Kasumi-1 (cell line): ENCODE data around the gene PLB1.

Experiments
- DNase-seq, 2 experiments: peaks; one replicate each; lab custom pipeline; 2025; lab: John Stamatoyannopoulos, UW

PLB1 gene

GRCh38 chr2:28667261-28667660, 171.4 kb downstream of the PLB1 start:
- DNase-seq: no peak

GRCh38 chr2:28668106-28668814, 172.4 kb downstream of the PLB1 start:
- DNase-seq: no peak

- DNase-seq: no peak
Observed at GRCh38 chr2:28668880-28669279, 173.0 kb downstream of the PLB1 start.

GRCh38 chr2:28670856-28671255, 175.0 kb downstream of the PLB1 start:
- no peak for DNase-seq

GRCh38 chr2:28673338-28673737, 177.5 kb downstream of the PLB1 start:
- DNase-seq: no peak

DNA sequence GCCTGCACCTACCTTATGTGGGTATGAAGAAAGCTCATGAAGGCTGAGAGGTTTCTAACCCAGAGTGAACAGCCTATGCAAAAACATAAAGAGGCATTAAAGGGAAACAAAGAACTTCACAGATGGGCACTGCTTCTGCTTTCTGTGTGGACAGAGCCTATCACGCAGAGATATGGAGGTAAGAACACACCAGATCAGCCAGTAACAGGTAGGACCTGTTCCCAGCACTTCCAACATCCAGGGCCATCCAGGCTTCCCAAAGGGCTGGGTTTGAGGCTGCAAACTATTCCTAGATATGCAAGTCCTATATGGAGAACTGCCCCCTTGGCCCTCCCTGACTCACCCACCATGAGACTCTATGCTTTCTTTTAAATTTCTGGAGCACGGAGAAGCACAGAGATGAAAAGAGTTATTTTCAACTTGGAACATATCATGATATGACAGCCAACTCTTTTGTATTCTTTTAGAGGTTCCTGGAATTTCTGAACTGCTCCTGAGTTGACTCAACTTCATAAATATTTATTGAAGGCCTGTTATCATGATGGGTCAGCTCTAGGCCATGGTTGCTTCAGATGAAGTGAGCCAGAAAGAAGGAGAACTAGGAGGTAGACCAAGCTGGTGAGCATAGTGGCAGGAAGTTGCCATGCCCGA, 178.3 kb downstream of the PLB1 start:
- DNase-seq: no peak

DNA sequence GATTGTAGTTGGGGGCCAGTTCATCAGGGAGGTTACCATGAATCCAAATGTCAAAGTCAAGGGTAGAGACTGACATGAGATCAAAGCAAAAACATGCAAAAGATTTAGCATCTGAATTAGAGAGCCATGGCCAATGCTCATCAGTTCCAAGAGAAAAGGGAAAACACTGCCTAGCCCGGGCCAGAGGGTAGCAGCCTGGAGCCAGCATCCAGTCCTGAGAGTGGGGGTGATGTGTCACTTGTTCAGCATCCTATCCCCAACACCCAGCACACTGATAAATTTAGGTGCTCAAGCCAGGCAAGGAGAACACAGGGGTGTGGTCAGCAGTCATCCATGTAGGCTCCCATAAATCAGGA, 178.8 kb downstream of the PLB1 start:
- DNase-seq: no peak

DNA sequence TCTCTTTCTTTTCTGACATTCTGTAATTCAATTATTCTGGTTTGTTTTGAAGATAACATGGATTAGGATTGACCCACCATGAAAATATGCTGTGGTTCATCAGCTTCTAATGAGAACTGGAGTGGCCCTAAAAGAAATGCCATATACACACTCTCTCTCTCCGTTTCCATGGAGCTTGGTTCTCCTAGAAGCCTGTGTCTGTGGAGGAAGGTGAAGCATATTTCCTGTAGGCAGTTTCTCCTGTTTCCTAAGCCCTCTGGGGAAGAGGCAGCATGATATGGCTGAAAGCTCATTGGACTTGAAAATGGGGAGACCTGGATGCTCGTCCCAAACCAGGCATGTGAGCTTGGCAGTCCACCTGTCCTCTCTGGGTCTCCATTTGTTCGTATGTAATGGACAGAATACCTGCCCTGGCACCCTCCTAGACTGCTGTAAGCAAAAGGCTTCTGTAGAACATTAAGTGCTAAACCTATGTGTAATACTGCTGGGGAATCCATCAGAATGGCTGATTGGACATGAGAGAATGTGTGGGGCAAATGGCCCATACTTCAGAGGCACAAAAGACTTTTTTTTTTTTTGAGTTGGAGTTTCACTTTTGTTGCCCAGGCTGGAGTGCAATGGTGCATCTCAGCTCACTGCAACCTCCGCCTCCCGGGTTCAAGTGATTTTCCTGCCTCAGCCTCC, 180.4 kb downstream of the PLB1 start:
- no peak for DNase-seq

DNA sequence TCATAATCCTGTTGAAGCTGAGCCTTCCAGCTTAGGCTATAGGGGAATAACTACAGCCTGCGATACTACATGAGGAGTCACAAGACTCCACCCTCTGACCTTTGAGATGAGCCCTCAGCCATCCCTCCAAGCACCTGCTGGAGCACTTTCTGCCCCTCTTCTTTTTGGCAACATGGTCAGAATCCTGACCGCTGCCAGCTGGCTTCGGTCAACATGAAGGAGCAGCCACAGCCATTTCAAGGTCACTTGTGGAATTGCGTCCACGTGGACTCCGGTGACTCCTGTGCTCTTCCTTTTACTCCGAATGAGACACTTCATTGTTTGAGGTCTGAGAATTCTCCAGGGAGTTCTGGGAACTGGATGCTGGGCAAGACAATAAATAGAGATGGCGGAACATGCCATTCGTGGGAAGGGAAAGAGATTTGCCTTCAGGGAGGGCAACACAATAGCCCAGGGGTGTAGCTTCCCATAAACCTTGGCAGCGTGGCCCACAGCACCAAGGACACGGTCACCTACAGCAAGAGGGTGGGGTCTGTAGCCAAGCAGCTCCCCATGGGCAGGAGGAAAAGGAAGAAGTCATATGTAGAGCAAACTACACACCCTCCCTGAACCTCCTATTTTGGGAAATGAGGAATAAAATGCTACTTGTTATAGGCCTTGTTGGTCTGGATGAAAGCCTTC, 182.5 kb downstream of the PLB1 start:
- DNase-seq: no peak

DNA sequence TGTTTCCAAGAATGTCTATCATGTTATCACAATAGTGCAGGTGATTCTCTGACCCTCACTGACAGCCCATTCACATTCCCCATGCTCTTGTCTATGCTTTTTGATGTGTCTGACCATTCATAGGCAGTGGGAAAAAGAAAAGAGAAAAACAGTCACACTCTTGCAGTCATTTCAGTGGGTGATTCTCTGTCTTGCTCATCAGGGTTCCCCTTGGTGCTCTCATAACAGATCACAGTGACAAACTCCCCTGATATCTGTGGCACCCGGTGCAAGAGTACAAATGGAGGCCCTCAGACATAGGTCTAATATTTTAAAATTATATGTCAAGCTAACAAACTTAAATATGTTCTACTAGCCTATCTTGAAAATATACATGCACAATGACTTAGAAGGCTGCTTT, 183.1 kb downstream of the PLB1 start:
- no peak for DNase-seq

GRCh38 chr2:28680657-28681056, 184.8 kb downstream of the PLB1 start:
- no peak for DNase-seq

DNA sequence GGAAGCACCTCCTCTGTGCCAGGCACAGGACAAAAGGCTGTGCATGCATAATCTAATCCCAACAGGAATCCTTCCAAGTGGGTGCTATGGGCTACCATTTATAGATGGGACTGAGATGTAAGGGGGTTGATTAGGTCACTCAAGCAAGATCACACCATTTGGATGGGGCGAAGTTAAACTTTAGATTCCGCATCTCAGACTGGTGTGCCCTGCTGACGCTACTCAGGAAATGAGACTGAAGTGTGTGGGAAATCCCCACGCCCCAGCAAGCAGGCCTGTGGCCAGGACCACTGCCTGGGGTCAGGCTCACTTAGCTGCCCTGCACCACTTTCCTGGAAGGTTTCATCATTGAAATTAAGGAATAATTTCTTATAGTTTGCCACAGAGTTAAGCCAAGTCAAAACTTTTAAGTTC, 185.3 kb downstream of the PLB1 start:
- no peak for DNase-seq

- no peak for DNase-seq
Observed at GRCh38 chr2:28681606-28682005, 185.7 kb downstream of the PLB1 start.

DNA sequence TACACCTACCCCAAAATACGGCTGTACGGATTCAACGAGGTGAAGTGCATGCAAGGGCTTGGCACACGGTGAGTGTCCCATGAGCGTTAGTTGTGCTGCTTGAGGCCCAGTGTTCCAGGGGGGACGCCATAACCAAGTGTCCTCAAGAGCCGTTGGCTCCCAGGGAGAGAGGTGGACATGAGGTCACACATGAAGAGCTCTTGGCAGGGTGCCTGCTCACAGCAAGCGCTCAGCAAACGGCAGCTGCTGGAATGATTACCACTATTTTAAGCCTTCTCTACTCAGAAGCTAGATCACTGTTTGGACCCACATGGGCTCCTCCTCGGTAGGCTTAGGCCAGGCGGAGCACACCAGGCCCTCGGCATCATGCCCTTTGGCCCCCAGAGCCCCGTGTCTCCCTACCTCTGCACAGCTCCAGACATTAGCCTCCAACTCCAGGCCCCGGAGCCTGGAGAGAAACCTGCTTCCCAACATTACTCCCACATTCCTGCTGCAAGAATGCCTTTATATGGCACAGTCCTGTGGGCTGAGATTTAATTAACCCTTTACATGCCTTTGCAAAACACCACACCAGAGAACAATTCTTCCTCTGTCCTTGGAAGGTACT, 187.3 kb downstream of the PLB1 start:
- DNase-seq: no peak

DNA sequence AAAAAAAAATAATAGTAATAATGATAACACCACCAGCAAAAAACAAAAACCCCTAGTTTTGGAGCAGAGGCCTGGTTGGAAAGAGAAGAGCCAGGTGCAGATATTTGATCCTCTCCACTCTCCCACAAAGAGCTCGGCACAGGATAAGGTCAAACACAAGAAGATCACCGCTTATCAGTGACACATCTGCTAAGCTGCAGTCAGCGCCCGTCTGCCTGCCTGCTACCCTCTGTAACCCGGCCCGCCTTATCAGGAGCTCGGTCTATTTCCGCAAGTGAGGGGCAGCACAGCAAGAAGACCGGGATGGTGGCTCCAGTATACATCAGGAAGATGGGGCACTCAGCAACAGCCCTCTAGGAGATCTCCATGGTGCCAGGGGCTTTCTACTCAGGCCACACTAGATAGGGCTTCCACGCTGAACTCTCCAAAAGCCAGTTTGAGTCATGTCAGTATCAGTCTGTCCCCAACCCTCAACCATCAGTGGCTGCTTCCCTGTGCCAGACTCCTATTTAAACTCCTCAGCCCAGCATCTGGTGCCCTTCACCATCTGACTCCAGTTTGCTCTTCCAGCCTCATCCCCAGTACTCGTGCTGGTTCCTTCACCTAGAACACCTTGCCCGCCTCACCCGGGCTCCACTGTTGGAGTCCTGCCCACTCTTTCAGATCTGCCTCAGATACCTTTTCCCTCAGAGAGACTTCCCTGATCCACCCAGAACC, 188.4 kb downstream of the PLB1 start:
- DNase-seq: no peak

GRCh38 chr2:28687171-28687570, 191.3 kb downstream of the PLB1 start:
- DNase-seq: no peak

DNA sequence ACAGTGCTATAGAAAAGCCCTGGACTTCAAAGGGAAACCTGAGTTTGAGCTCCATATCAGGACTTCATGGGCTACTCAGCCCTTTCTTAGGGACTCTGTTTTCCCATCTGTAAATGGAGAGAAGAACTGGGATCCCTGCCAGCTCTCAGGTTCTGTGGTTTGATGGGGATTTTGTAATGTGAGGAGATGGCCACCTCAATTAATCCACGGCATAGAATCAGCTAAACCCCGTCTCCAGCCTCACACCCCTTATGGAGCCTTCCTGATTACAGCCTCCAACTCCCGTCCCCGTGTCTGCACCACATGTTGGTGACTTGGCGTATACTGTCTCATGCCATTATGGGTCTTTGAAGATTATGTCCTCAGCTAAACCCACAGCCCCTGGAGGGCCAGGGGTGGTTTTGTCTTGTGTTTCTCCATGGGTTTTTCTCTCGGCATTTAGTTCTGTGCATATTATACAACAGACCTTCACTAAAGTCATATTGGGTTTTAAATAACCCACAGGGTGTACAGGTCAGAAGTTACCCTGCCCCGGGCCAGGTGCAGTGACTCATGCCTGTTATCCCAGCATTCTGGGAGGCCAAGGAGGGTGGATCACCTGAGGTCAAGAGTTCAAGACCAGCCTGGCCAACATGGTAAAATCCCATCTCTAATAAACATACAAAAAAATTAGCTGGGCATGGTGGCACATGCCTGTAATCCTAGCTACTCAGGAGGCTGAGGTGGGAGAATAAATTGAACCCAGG, 192.0 kb downstream of the PLB1 start:
- no peak for DNase-seq

GRCh38 chr2:28688818-28689217, 193.0 kb downstream of the PLB1 start:
- DNase-seq: peak; percentile 14 to 19

GRCh38 chr2:28689771-28690170, 193.9 kb downstream of the PLB1 start:
- DNase-seq: no peak

GRCh38 chr2:28692411-28692810, 196.6 kb downstream of the PLB1 start:
- no peak for DNase-seq

DNA sequence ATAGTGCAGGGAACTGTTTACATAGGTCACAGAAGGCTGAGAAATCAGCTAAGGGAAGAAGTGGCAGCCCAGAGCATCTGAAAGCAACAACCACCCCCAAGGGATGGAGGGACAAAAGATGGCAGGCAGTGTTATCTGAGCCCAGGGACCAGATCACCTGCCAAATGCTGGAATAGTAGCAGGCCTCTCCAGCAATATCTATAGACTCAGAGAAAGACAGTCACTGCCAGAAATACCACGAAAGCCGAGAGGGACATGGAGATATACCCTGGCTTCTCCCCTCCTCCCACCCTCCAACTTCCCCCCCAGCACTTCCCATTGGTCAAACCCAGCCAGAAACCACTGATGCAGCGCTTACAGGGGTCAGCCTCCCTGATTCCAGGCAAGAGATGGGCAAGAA, 197.4 kb downstream of the PLB1 start:
- no peak for DNase-seq
